A549 (cell line): Measurements from ENCODE around the gene PLCB3. TPM values are rescaled to one million over a fixed set of nuclear protein-coding genes. Genes with fewer than 3 reads are reported as not detected.

ENCODE experiments used
- ATAC-seq, 2 experiments: fragments of 200-7000 bp in 1 of 2; fragments of >200 bp in 1 of 2; cut with Nextera tagmentation in 1 of 2; cut with Tn5 transposase in 1 of 2; 3 replicates each; pipeline versions ENCODE4 v1.8.0 to v1.9.1; 2018 to 2020; ENCODE audit warnings: mild to moderate bottlenecking in 1 of 2, moderate library complexity in 1 of 2
- CTCF ChIA-PET: fragments of 300-600 bp; sonication (Branson Sonifier 250); formaldehyde crosslinking; extraction: SDS; loops from one replicate; lab custom pipeline; 2021; ENCODE audit warnings: antibody characterized with exemption, inconsistent platforms; lab: Yijun Ruan, JAX
- POLR2A ChIA-PET: fragments of 350-600 bp; formaldehyde crosslinking; extraction: SDS; loops from one replicate; lab custom pipeline; 2021; ENCODE audit warnings: antibody characterized with exemption, inconsistent platforms; lab: Yijun Ruan, JAX
- DNase-seq, 2 experiments: peaks; one replicate each; pipeline versions ENCODE4 v3.0.0 to v3.0.0-alpha.2; 2011 to 2016; ENCODE audit warnings: low read depth in 1 of 2, low spot score in 1 of 2
- FAIRE-seq: peaks from 2 replicates; lab custom pipeline; 2011; peaks lifted over from hg19 to GRCh38; lab: Jason Lieb, UNC
- H3K27ac ChIP-seq, 2 experiments: fragments of >200 bp; sonication (Bioruptor Twin); formaldehyde crosslinking; 3 replicates each; pipeline ENCODE4 v1.5.1; 2016 to 2017
- H3K4me1 ChIP-seq: fragments of >200 bp; sonication (Bioruptor Twin); formaldehyde crosslinking; 3 replicates; pipeline ENCODE4 v1.6.1; 2016
- H3K4me2 ChIP-seq: fragments of >200 bp; sonication (Bioruptor Twin); formaldehyde crosslinking; 3 replicates; pipeline ENCODE4 v1.6.1; 2016
- H3K4me3 ChIP-seq: fragments of >200 bp; sonication (Bioruptor Twin); formaldehyde crosslinking; 3 replicates; pipeline ENCODE4 v1.5.1; 2016
- H3K9me3 ChIP-seq: fragments of >200 bp; sonication (Bioruptor Twin); formaldehyde crosslinking; 3 replicates; pipeline ENCODE4 v1.6.1; 2016
- EHMT2 ChIP-seq: fragments of 200-600 bp; sonication (generic); IDR thresholded peaks from 2 replicates; pipeline ENCODE4 v1.6.1; 2016; ENCODE audit warnings: antibody characterized with exemption, low read depth, mild to moderate bottlenecking, moderate library complexity
- HOXB5 ChIP-seq: fragments of 250-450 bp; sonication (Bioruptor Pico); IDR thresholded peaks from 2 replicates; pipeline ENCODE4 v1.5.0; 2020; ENCODE audit warnings: mild to moderate bottlenecking, moderate library complexity
- JUN ChIP-seq, 2 experiments: fragments of >200 bp; sonication (Bioruptor Twin); formaldehyde crosslinking; IDR thresholded peaks; 2 replicates in 1 of 2; 3 replicates in 1 of 2; pipeline ENCODE4 v1.6.1; 2016 to 2017
- KDM1A ChIP-seq: fragments of 200-600 bp; sonication (generic); IDR thresholded peaks from 2 replicates; pipeline ENCODE4 v1.6.1; 2016; ENCODE audit warnings: low read depth, mild to moderate bottlenecking
- MAFK ChIP-seq: fragments of 450-650 bp; IDR thresholded peaks from 2 replicates; pipeline ENCODE4 v1.6.1; 2014; ENCODE audit not compliant: partially characterized antibody
- NPAS2 ChIP-seq: fragments of 250-450 bp; sonication (Bioruptor Pico); IDR thresholded peaks from 2 replicates; pipeline ENCODE4 v1.8.0; 2022; ENCODE audit warnings: mild to moderate bottlenecking, moderate library complexity, borderline replicate concordance
- PHF8 ChIP-seq: fragments of 200-600 bp; sonication (generic); IDR thresholded peaks from 2 replicates; pipeline ENCODE4 v1.6.1; 2016; ENCODE audit warnings: low read depth, mild to moderate bottlenecking, antibody characterized with exemption, moderate library complexity, borderline replicate concordance
- POLR2AphosphoS2 ChIP-seq: conservative IDR thresholded peaks from 2 replicates; pipeline ENCODE4 v1.6.1; 2012; ENCODE audit warnings: low read length, improper control_type of control experiment, inconsistent platforms
- RARB ChIP-seq: fragments of 250-450 bp; sonication (Bioruptor Pico); IDR thresholded peaks from 2 replicates; pipeline ENCODE4 v1.8.0; 2021; ENCODE audit warnings: mild to moderate bottlenecking, moderate library complexity
- RNF2 ChIP-seq: fragments of 200-600 bp; sonication (generic); IDR thresholded peaks from 2 replicates; pipeline ENCODE4 v1.6.1; 2016; ENCODE audit warnings: low read depth, mild to moderate bottlenecking, antibody characterized with exemption, moderate library complexity, borderline replicate concordance
- TFCP2L1 ChIP-seq: fragments of 250-450 bp; sonication (Bioruptor Pico); IDR thresholded peaks from 2 replicates; pipeline ENCODE4 v1.5.0; 2021; ENCODE audit warnings: mild to moderate bottlenecking
- ZNF302 ChIP-seq: fragments of 250-450 bp; sonication (Bioruptor Pico); IDR thresholded peaks from 2 replicates; pipeline ENCODE4 v1.9.0; 2021; ENCODE audit warnings: inconsistent platforms, mild to moderate bottlenecking, moderate library complexity
- ZSCAN20 ChIP-seq: fragments of 250-450 bp; sonication (Bioruptor Pico); IDR thresholded peaks from 2 replicates; pipeline ENCODE4 v1.8.0; 2022; ENCODE audit warnings: mild to moderate bottlenecking, moderate library complexity
- WGBS: methylation state at CpG from one replicate; pipeline ENCODE4 v1.1.6; 2017; ENCODE audit errors: missing lambda C conversion rate; 5-methylcytosine and 5-hydroxymethylcytosine counted together
- polyA plus RNA-seq, 4 experiments: library from polyadenylated mRNA; depleted of rRNA in 3 of 4; stranded (reverse); fragments of >200 nt; fragmentation: RNase III in 1 of 4; extraction: RNeasy Plus Mini Kit Qiagen cat#74134 plus additional on column Dnase treatment in 1 of 4; gene quantifications; 2 replicates in 3 of 4; 3 replicates in 1 of 4; pipeline ENCODE4 v1.2.3, GENCODE V29; 2011 to 2017
- TF ChIP-seq, protein P1 (sequence below): IDR thresholded peaks from 2 replicates; pipeline ENCODE4 v1.6.1; 2012; ENCODE audit warnings: low read depth, borderline replicate concordance
- TF ChIP-seq, protein P2 (sequence below): fragments of 450-650 bp; IDR thresholded peaks from 2 replicates; pipeline ENCODE4 v1.6.1; 2014; ENCODE audit warnings: antibody characterized with exemption
- TF ChIP-seq, protein P3 (sequence below): fragments of 150-350 bp; IDR thresholded peaks from 2 replicates; pipeline ENCODE4 v1.6.1; 2014; ENCODE audit warnings: low read depth, mild to moderate bottlenecking, low read length
- TF ChIP-seq, protein P4 (sequence below): fragments of 200-600 bp; sonication (generic); IDR thresholded peaks from 2 replicates; pipeline ENCODE4 v1.6.1; 2016; ENCODE audit warnings: antibody characterized with exemption, mild to moderate bottlenecking, moderate library complexity

PLCB3 gene
- polyA plus RNA-seq, 2 of the 4 experiments (the other 2 are of a cell fraction), result 8.8 to 21.2 TPM

DNA sequence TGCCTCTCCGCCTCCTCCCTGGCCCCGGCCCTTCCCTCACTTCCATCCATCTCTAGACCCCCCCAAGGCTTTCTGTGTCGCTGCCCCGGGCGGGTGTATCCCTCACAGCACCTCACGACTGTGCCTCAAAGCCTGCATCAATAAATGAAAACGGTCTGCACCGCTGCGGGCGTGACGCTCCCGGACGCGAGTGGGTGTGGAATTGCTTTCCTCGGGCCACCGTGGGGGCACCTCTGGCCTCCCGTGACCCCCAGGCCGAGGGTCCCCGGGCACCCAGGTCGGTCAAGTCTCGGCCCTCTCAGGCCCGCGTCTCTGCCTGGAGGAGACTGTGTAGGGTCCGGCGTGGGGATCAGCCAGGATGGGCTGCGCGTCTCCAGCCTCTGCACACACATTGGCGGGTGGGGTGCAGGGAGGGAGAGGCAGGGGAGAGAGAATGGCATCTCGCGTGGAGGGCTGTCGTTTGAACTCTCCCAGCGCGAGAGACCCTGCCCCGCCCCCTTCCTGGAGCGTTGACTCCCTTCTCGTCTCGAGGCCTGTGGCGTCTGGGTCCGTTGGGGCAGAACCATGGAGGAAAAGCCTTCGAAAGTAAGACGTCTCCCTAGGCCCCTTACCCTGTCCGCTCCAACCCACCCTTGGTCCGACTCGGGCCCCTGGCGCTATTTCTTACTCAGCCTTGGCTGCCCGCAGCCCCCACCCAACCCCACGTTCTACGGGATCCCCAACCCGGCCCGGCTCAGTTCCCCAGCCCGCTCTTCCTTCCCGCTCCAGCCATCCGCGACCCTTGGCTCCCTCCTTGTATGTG is 48.7 kb downstream of the PLCB3 start, which contains the start of gene CATSPERZ:
Gene CATSPERZ, plus strand, starts transcription at position 512 of the 802 bp plus-strand sequence. Its CDS starts 53 bp downstream, at position 565.
- peak within 1 kb of the TSS; percentile 82 for H3K4me2 ChIP-seq
- TF ChIP-seq, protein P1, sequence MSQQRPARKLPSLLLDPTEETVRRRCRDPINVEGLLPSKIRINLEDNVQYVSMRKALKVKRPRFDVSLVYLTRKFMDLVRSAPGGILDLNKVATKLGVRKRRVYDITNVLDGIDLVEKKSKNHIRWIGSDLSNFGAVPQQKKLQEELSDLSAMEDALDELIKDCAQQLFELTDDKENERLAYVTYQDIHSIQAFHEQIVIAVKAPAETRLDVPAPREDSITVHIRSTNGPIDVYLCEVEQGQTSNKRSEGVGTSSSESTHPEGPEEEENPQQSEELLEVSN, result no peak
- no peak for TF ChIP-seq JUN (IDR thresholded peaks at IDR 0.05)
- CTCF ChIA-PET, result interaction anchor here (0.5 to 20.7 kb wide), 26 partner anchors 11 to 489 kb away, joined by 3 to 996 read pairs (median 6); partner anchors contain the start of genes BAD, CCDC88B, FERMT3 and FKBP2
- no peak for ATAC-seq
- H3K27ac ChIP-seq, result peak within 1 kb of the TSS; percentile 55 to 86
- 81% methylated on average over 36 of the region's 54 CpGs for WGBS
- H3K4me3 ChIP-seq, result peak within 1 kb of the TSS; percentile 49
- DNase-seq, result no peak
- H3K9me3 ChIP-seq, result no peaks in the 10 kb centered on the region
- POLR2A ChIA-PET, result interaction anchor here (0.7 to 2.1 kb wide), 8 partner anchors 15 to 55 kb away, joined by 3 to 11 read pairs (median 6); partner anchors contain the start of genes GPR137, PRDX5 and TRMT112
- peaks cover 15% of the 10 kb centered on the region for H3K4me1 ChIP-seq
- FAIRE-seq, result no peak

DNA sequence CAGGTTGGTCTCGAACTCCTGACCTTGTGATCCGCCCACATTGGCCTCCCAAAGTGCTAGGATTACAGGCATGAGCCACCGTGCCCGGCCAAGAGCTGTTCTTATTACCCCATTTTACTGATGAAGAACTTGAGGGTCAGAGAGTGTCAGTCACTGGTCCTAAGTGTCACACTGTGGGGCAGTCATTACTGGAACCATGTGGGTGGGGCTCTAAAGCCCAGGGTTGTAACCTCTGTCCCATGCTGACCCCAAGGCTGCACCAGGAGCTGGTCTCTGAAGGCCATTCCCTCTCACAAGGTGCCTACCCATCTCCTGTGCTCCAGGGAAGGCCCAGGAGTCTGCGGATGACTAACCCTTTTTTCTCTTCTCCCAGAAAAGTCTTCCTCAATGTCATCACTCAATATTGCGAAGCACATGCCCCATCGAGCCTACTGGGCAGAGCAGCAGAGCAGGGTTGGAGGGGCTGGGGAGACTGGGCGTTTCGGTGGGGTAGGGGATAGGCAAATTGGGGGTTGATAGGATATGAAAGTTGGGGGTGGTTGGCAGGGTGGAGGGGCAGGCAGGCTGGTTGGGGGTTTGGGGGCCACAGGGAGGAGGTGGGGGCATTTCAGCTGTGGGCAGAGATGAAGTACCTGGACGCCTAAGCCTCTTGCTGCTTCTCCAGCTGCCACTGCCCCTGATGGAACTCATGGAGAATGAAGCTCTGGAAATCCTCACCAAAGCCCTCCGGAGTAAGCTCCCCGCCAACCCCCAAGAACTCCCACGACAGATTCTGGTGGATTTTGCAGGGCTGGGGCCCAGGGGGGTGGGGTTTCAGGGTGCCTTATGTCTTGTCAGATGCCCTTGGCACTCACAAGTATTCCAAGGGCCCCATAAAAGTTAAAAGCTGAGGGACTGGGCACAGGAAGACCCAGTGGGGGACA is 52.0 kb downstream of the PLCB3 start:
- FAIRE-seq (no peak), ATAC-seq (no peak), DNase-seq (no peak)
- ChIA-PET POLR2A (interaction anchor here (0.6 to 2.8 kb wide), 12 partner anchors 14 to 890 kb away, joined by 3 to 34 read pairs (median 6); partner anchors contain the start of genes BAD, GPR137, PPP1R14B and PRDX5), CTCF (interaction anchor here (1.3 to 20.7 kb wide), 16 partner anchors 8 to 478 kb away, joined by 3 to 996 read pairs (median 48); partner anchors contain the start of genes BAD, CCDC88B, FERMT3 and FKBP2)
- H3K4me1 ChIP-seq, result peaks cover 20% of the 10 kb centered on the region
- WGBS, result 85% methylated on average over 13 of the region's 13 CpGs
- H3K9me3 ChIP-seq, result no peaks in the 10 kb centered on the region
- TF ChIP-seq RARB (CRISPR knock-in tag) (no peak), ZNF302 (no peak), JUN (IDR thresholded peaks at IDR 0.05) (no peak), PHF8 (no peak), ZSCAN20 (CRISPR knock-in tag) (no peak), KDM1A (no peak), MAFK (no peak), POLR2AphosphoS2 (no peak), EHMT2 (no peak), RNF2 (no peak), HOXB5 (no peak), TFCP2L1 (CRISPR knock-in tag) (no peak), NPAS2 (CRISPR knock-in tag) (no peak)
- TF ChIP-seq, protein P2, sequence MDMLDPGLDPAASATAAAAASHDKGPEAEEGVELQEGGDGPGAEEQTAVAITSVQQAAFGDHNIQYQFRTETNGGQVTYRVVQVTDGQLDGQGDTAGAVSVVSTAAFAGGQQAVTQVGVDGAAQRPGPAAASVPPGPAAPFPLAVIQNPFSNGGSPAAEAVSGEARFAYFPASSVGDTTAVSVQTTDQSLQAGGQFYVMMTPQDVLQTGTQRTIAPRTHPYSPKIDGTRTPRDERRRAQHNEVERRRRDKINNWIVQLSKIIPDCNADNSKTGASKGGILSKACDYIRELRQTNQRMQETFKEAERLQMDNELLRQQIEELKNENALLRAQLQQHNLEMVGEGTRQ, result no peak
- TF ChIP-seq, protein P3, sequence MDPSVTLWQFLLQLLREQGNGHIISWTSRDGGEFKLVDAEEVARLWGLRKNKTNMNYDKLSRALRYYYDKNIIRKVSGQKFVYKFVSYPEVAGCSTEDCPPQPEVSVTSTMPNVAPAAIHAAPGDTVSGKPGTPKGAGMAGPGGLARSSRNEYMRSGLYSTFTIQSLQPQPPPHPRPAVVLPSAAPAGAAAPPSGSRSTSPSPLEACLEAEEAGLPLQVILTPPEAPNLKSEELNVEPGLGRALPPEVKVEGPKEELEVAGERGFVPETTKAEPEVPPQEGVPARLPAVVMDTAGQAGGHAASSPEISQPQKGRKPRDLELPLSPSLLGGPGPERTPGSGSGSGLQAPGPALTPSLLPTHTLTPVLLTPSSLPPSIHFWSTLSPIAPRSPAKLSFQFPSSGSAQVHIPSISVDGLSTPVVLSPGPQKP, result no peak
- TF ChIP-seq, protein P4, sequence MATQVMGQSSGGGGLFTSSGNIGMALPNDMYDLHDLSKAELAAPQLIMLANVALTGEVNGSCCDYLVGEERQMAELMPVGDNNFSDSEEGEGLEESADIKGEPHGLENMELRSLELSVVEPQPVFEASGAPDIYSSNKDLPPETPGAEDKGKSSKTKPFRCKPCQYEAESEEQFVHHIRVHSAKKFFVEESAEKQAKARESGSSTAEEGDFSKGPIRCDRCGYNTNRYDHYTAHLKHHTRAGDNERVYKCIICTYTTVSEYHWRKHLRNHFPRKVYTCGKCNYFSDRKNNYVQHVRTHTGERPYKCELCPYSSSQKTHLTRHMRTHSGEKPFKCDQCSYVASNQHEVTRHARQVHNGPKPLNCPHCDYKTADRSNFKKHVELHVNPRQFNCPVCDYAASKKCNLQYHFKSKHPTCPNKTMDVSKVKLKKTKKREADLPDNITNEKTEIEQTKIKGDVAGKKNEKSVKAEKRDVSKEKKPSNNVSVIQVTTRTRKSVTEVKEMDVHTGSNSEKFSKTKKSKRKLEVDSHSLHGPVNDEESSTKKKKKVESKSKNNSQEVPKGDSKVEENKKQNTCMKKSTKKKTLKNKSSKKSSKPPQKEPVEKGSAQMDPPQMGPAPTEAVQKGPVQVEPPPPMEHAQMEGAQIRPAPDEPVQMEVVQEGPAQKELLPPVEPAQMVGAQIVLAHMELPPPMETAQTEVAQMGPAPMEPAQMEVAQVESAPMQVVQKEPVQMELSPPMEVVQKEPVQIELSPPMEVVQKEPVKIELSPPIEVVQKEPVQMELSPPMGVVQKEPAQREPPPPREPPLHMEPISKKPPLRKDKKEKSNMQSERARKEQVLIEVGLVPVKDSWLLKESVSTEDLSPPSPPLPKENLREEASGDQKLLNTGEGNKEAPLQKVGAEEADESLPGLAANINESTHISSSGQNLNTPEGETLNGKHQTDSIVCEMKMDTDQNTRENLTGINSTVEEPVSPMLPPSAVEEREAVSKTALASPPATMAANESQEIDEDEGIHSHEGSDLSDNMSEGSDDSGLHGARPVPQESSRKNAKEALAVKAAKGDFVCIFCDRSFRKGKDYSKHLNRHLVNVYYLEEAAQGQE, result no peak
- TF ChIP-seq, protein P1, result no peak
- H3K27ac ChIP-seq, result peak overlapping the region in 1 of 2 experiments; percentile 92; a peak in 4 of 6 replicates
- H3K4me3 ChIP-seq, result no peak overlapping the region; the same call in 2 of the 3 replicates
- H3K4me2 ChIP-seq, result peak overlapping the region; percentile 73
